ENCODE results near the gene IVL. TPM values are rescaled to one million over a fixed set of nuclear protein-coding genes. Genes with fewer than 3 reads are reported as not detected.

Gene IVL
- total RNA-seq, 1 donor from 2014 or later: not detected

DNA sequence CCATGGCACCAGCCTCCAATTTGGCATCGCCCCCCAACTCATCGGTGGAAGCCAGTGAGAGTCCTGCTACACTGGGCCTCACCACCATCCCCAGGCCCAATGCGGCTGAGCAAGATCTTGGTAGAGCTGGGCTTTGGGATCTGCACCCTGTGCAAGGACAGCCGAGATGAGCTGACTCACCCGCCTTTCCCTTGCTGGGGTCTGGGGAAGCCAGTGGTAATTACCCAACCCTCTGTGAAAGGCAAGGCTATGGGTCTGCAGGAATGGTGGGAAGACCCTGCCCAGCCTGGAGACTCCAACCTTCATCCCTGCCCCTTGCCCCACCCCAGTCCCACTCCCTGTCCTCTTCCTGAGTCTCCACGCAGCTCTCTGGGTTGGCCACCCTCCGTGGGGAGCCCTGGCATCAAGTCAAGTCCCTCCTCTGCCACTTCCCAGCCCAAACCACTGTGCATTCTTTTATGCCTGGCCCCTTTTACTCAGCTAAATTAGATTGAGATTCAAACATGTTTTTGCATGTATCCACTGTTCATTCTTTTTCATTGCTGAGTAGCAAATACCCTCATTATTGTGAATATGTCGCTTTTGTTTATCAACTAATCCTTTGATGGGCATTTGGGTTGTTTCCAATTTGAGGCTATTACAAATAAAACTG, 21.5 kb upstream of the IVL start:
- Mint-ChIP-seq H3K4me3 (ENCODE audit: unreplicated experiment) (no peak overlapping the region), H3K36me3 (ENCODE audit: unreplicated experiment) (no peaks in the 10 kb centered on the region), H3K27me3 (ENCODE audit: unreplicated experiment) (peaks cover 2% of the 10 kb centered on the region), H3K27ac (ENCODE audit: unreplicated experiment) (no peak overlapping the region), H3K4me1 (ENCODE audit: low read depth, unreplicated experiment) (no peaks in the 10 kb centered on the region), H3K9me3 (ENCODE audit: unreplicated experiment) (no peaks in the 10 kb centered on the region)
- DNase-seq: no peak
- TF ChIP-seq, protein P1, sequence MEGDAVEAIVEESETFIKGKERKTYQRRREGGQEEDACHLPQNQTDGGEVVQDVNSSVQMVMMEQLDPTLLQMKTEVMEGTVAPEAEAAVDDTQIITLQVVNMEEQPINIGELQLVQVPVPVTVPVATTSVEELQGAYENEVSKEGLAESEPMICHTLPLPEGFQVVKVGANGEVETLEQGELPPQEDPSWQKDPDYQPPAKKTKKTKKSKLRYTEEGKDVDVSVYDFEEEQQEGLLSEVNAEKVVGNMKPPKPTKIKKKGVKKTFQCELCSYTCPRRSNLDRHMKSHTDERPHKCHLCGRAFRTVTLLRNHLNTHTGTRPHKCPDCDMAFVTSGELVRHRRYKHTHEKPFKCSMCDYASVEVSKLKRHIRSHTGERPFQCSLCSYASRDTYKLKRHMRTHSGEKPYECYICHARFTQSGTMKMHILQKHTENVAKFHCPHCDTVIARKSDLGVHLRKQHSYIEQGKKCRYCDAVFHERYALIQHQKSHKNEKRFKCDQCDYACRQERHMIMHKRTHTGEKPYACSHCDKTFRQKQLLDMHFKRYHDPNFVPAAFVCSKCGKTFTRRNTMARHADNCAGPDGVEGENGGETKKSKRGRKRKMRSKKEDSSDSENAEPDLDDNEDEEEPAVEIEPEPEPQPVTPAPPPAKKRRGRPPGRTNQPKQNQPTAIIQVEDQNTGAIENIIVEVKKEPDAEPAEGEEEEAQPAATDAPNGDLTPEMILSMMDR (IDR thresholded peaks at IDR 0.05; ENCODE audit: partially characterized antibody, unreplicated experiment): no peak

DNA sequence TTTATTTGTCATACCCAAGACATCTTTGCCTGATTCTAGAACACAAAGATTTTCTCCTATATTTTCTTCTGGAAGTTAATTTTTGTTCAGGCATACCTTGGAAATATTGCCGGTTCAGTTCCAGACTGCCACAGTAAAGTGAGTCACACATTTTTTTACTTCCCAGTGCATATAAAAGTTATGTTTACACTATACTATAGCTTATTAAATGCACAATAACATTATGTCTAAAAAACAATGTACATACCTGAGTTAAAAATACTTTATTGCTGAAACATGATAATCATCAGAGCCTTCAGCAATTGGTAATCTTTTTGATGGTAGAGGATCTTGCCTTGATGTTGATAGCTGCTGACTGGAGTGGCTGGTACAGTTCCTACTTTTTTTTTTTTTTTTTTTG, 20.2 kb upstream of the IVL start:
- TF ChIP-seq, protein P1 (IDR thresholded peaks at IDR 0.05; ENCODE audit: partially characterized antibody, unreplicated experiment): no peak
- no peak overlapping the region for H3K4me3 Mint-ChIP-seq (ENCODE audit: unreplicated experiment)
- no peaks in the 10 kb centered on the region for H3K9me3 Mint-ChIP-seq (ENCODE audit: unreplicated experiment)
- H3K4me1 Mint-ChIP-seq (ENCODE audit: low read depth, unreplicated experiment): no peaks in the 10 kb centered on the region
- H3K27me3 Mint-ChIP-seq (ENCODE audit: unreplicated experiment): no peaks in the 10 kb centered on the region
- no peaks in the 10 kb centered on the region for H3K36me3 Mint-ChIP-seq (ENCODE audit: unreplicated experiment)
- H3K27ac Mint-ChIP-seq (ENCODE audit: unreplicated experiment): no peak overlapping the region
- DNase-seq: no peak

DNA sequence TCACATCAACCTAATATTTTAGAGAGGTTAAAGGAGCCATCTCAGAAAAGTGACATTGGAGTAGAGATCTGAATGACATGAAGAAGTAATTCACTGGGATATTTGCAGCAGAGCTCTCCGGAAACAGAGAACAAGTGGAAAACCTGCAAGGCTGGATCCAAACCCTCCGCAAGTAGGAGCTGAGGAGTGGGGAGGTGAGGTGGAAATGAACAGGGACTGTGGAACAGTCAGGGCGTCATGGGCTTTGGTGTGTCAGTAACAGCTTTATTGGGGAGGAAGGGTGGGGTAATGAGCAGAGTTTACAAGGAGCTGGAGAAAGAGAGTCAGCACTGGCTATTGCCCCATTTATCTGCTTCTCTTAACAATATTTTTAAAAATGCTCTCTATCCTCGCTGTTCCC, 9.3 kb upstream of the IVL start:
- Mint-ChIP-seq H3K27ac (ENCODE audit: unreplicated experiment) (no peak overlapping the region), H3K9me3 (ENCODE audit: unreplicated experiment) (no peaks in the 10 kb centered on the region)
- TF ChIP-seq, protein P1 (IDR thresholded peaks at IDR 0.05; ENCODE audit: partially characterized antibody, unreplicated experiment): no peak

DNA sequence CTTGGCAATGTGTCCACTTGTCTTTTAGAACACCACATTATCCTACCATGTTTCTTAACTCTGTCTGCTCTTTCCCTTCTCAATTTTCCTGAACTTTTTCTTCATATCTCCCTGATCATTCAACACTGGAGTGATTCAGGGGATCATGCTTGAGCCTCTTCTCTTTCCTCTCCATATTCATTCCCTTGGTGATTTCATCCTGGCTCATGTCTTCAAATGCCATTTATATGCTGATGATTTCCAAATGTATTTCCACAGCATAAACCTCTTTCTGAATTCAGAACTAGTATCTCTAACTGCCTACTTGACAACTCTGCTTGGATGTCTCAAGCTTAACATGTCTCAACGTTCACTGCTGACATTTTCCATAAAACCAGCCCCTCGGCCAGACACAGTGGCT, 8.5 kb upstream of the IVL start:
- Mint-ChIP-seq H3K9me3 (ENCODE audit: unreplicated experiment) (no peaks in the 10 kb centered on the region), H3K4me1 (ENCODE audit: low read depth, unreplicated experiment) (no peaks in the 10 kb centered on the region), H3K4me3 (ENCODE audit: unreplicated experiment) (no peak overlapping the region), H3K27ac (ENCODE audit: unreplicated experiment) (no peak overlapping the region), H3K27me3 (ENCODE audit: unreplicated experiment) (peaks cover 1% of the 10 kb centered on the region), H3K36me3 (ENCODE audit: unreplicated experiment) (no peaks in the 10 kb centered on the region)
- TF ChIP-seq, protein P1 (IDR thresholded peaks at IDR 0.05; ENCODE audit: partially characterized antibody, unreplicated experiment): no peak
- no peak for DNase-seq

More for the DNA sequence above, 9.3 kb upstream of the IVL start:
- H3K36me3 Mint-ChIP-seq (ENCODE audit: unreplicated experiment): no peaks in the 10 kb centered on the region
- no peak overlapping the region for H3K4me3 Mint-ChIP-seq (ENCODE audit: unreplicated experiment)
- peaks cover 1% of the 10 kb centered on the region for H3K27me3 Mint-ChIP-seq (ENCODE audit: unreplicated experiment)
- no peaks in the 10 kb centered on the region for H3K4me1 Mint-ChIP-seq (ENCODE audit: low read depth, unreplicated experiment)
- no peak for DNase-seq

DNA sequence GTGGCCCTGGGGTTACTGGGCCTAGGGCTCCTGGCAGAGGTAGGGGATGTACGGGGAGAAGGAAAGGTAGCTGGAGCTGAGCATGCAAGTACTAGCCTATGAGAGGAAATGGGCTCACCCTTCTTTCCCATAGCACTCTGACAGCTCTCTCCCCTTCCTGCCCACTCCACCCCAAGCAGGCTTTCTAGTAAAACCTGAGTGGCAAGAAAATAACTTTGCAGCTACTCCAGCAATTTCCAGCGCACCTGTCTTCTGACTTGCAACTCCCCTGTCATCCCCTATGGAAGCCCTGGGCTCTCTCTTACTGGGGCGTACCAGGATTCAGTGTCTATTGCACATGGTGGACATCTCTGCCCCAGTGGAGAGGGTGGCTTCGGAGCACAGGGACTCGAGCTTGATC, 6.7 kb upstream of the IVL start:
- no peak for DNase-seq
- H3K27me3 Mint-ChIP-seq (ENCODE audit: unreplicated experiment): peaks cover 1% of the 10 kb centered on the region
- no peak overlapping the region for H3K27ac Mint-ChIP-seq (ENCODE audit: unreplicated experiment)
- no peaks in the 10 kb centered on the region for H3K36me3 Mint-ChIP-seq (ENCODE audit: unreplicated experiment)
- no peaks in the 10 kb centered on the region for H3K4me1 Mint-ChIP-seq (ENCODE audit: low read depth, unreplicated experiment)
- no peak overlapping the region for H3K4me3 Mint-ChIP-seq (ENCODE audit: unreplicated experiment)
- TF ChIP-seq, protein P1 (IDR thresholded peaks at IDR 0.05; ENCODE audit: partially characterized antibody, unreplicated experiment): no peak
- no peaks in the 10 kb centered on the region for H3K9me3 Mint-ChIP-seq (ENCODE audit: unreplicated experiment)

Data from glutamatergic neuron (in vitro differentiated cells).